C4-2B (cell line): Measurements from ENCODE around the gene ADCY9.

Experiments
- ZFX ChIP-seq: fragments of 450-650 bp; IDR thresholded peaks from 2 replicates; pipeline ENCODE4 v1.6.1; 2017
- TF ChIP-seq, protein P1 (sequence below): fragments of 450-650 bp; conservative IDR thresholded peaks from 2 replicates; pipeline ENCODE4 v1.5.1; 2017; ENCODE audit warnings: mild to moderate bottlenecking

GRCh38 chr16:4048481-4048880, 67.8 kb downstream of the ADCY9 start:
- TF ChIP-seq, protein P1, sequence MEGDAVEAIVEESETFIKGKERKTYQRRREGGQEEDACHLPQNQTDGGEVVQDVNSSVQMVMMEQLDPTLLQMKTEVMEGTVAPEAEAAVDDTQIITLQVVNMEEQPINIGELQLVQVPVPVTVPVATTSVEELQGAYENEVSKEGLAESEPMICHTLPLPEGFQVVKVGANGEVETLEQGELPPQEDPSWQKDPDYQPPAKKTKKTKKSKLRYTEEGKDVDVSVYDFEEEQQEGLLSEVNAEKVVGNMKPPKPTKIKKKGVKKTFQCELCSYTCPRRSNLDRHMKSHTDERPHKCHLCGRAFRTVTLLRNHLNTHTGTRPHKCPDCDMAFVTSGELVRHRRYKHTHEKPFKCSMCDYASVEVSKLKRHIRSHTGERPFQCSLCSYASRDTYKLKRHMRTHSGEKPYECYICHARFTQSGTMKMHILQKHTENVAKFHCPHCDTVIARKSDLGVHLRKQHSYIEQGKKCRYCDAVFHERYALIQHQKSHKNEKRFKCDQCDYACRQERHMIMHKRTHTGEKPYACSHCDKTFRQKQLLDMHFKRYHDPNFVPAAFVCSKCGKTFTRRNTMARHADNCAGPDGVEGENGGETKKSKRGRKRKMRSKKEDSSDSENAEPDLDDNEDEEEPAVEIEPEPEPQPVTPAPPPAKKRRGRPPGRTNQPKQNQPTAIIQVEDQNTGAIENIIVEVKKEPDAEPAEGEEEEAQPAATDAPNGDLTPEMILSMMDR: no peak
- no peak for TF ChIP-seq ZFX
